ENCODE data around the gene CACNB1. TPM values are rescaled to one million over a fixed set of nuclear protein-coding genes. Genes with fewer than 3 reads are reported as not detected.

CACNB1 gene
- polyA plus RNA-seq, 1 of the 3 experiments (the other 2 are of a cell fraction): 7.4 TPM

DNA sequence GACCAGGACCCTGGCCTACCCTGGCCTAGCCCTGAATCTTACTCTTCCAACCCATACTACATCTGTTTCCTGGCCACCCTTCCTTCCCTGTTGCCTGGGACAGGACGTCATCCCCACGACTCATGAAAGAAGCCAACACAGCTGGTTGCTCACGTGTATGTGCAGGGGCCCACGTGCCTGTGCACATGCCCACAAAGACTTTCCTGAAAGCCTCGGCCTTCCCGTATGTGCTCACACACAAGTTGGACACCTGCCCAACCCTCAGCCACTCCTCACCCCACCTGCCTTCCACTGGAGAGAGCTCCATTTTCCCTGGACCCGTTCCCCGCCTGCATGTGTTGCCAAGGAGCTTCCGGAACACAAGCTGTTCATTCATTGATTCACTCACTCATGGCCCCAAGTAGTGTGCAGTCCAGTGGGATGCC is 53.0 kb downstream of the CACNB1 start:
- H3K27ac ChIP-seq (ENCODE audit: low read depth in 2 of 2, low read length in 1 of 2): no peak overlapping the region
- no peaks in the 10 kb centered on the region for H3K36me3 ChIP-seq (replicated peaks in 1 of 2; ENCODE audit: control insufficient read depth in 1 of 2, insufficient read depth in 2 of 2, low read length in 1 of 2)
- POLR2A ChIA-PET: interaction anchor here (0.6 kb wide), 1 partner anchor 55 kb away, joined by 3 read pairs; the partner anchor contains the start of gene RPL19
- no peak for DNase-seq
- H3K4me2 ChIP-seq: no peak overlapping the region
- CTCF ChIA-PET: interaction anchor here (0.9 to 4.3 kb wide), 5 partner anchors 9 to 161 kb away, joined by 3 to 29 read pairs (median 4); partner anchors contain the start of gene RPL19
- 87% methylated on average over 9 of the region's 9 CpGs for WGBS (ENCODE audit: low lambda C conversion rate)
- no peaks in the 10 kb centered on the region for H3K9me2 ChIP-seq
- H4K20me1 ChIP-seq (ENCODE audit: insufficient read depth): no peaks in the 10 kb centered on the region
- TF ChIP-seq GATA2 (CRISPR knock-in tag; IDR thresholded peaks at IDR 0.05) (no peak), SIN3A (IDR thresholded peaks at IDR 0.05; ENCODE audit: borderline replicate concordance, low read depth, low read length) (no peak), FOXM1 (IDR thresholded peaks at IDR 0.05; ENCODE audit: low read depth) (no peak), FOXJ3 (CRISPR knock-in tag; IDR thresholded peaks at IDR 0.05) (no peak), TAF1 (IDR thresholded peaks at IDR 0.05; ENCODE audit: borderline replicate concordance, low read depth, low read length) (no peak), GABPA (IDR thresholded peaks at IDR 0.05; ENCODE audit: low read depth) (no peak), JUND (IDR thresholded peaks at IDR 0.05) (no peak), EP300 (IDR thresholded peaks at IDR 0.05; ENCODE audit: borderline replicate concordance in 1 of 2, low read depth in 1 of 2, low read length in 1 of 2) (no peak), NFIC (IDR thresholded peaks at IDR 0.05; ENCODE audit: borderline replicate concordance) (no peak), SMC3 (IDR thresholded peaks at IDR 0.05; ENCODE audit: low read depth, low read length) (no peak), NRF1 (IDR thresholded peaks at IDR 0.05; ENCODE audit: low read depth, low read length) (no peak)
- TF ChIP-seq, protein P1, sequence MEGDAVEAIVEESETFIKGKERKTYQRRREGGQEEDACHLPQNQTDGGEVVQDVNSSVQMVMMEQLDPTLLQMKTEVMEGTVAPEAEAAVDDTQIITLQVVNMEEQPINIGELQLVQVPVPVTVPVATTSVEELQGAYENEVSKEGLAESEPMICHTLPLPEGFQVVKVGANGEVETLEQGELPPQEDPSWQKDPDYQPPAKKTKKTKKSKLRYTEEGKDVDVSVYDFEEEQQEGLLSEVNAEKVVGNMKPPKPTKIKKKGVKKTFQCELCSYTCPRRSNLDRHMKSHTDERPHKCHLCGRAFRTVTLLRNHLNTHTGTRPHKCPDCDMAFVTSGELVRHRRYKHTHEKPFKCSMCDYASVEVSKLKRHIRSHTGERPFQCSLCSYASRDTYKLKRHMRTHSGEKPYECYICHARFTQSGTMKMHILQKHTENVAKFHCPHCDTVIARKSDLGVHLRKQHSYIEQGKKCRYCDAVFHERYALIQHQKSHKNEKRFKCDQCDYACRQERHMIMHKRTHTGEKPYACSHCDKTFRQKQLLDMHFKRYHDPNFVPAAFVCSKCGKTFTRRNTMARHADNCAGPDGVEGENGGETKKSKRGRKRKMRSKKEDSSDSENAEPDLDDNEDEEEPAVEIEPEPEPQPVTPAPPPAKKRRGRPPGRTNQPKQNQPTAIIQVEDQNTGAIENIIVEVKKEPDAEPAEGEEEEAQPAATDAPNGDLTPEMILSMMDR (IDR thresholded peaks at IDR 0.05): no peak
- TF ChIP-seq, protein P2, sequence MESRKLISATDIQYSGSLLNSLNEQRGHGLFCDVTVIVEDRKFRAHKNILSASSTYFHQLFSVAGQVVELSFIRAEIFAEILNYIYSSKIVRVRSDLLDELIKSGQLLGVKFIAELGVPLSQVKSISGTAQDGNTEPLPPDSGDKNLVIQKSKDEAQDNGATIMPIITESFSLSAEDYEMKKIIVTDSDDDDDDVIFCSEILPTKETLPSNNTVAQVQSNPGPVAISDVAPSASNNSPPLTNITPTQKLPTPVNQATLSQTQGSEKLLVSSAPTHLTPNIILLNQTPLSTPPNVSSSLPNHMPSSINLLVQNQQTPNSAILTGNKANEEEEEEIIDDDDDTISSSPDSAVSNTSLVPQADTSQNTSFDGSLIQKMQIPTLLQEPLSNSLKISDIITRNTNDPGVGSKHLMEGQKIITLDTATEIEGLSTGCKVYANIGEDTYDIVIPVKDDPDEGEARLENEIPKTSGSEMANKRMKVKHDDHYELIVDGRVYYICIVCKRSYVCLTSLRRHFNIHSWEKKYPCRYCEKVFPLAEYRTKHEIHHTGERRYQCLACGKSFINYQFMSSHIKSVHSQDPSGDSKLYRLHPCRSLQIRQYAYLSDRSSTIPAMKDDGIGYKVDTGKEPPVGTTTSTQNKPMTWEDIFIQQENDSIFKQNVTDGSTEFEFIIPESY (IDR thresholded peaks at IDR 0.05; ENCODE audit: borderline replicate concordance, low read depth): no peak
- TF ChIP-seq, protein P3, sequence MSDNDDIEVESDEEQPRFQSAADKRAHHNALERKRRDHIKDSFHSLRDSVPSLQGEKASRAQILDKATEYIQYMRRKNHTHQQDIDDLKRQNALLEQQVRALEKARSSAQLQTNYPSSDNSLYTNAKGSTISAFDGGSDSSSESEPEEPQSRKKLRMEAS (IDR thresholded peaks at IDR 0.05; ENCODE audit: low read depth): no peak
- no peak overlapping the region for H2AFZ ChIP-seq (ENCODE audit: low read depth)
- H3K4me3 ChIP-seq (ENCODE audit: low read depth in 2 of 2, low read length in 1 of 2): no peak overlapping the region
- H3K4me1 ChIP-seq (ENCODE audit: control insufficient read depth in 1 of 2, insufficient read depth in 2 of 2, low read depth in 1 of 2, low read length in 1 of 2): peaks cover 0 to 19% of the 10 kb centered on the region in 2 experiments; a peak in 1 of 4 replicates
- H3K9me3 ChIP-seq: no peaks in the 10 kb centered on the region
- no peaks in the 10 kb centered on the region; the same call in 1 of the 2 replicates for H3K27me3 ChIP-seq (ENCODE audit: insufficient read depth)
- no peaks in the 10 kb centered on the region for H3F3A ChIP-seq (replicated peaks; ENCODE audit: insufficient read depth)
- H3K79me2 ChIP-seq (ENCODE audit: insufficient read depth): no peaks in the 10 kb centered on the region
- H3K9ac ChIP-seq: no peak overlapping the region
